GM21528 (cell line): Measurements from ENCODE around the gene OR7A10.

ENCODE experiments used
- ATAC-seq: cut with Tn5 transposase; IDR thresholded peaks from one replicate; pipeline ENCODE4 v1.9.1; 2021; ENCODE audit warnings: mild to moderate bottlenecking, moderate library complexity; ENCODE audit not compliant: unreplicated experiment, low FRiP score

OR7A10 gene

DNA sequence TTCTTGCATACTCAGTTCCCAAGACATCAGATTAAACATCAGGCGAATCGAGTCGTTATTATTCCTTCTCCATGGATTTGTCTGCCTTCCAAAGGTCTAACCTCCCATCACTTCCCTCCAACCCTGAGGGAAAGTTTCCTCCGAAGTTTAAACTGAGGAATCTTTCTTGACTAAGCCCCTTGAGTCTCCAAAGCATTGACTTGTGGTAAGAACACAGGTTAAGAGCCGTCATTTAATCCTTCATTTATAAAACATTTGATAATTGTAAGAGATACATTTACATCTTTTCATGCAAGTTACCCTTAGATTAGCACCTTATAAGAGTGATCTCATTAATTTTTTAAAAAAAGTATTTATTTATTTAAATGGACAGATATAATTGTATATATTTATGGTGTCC, at the start of gene OR7A10:
Gene OR7A10 (minus strand): TSS at position 101 of the 400 bp plus-strand sequence. CDS start 7,045 bp downstream, outside the sequence.
- ATAC-seq: no peak

DNA sequence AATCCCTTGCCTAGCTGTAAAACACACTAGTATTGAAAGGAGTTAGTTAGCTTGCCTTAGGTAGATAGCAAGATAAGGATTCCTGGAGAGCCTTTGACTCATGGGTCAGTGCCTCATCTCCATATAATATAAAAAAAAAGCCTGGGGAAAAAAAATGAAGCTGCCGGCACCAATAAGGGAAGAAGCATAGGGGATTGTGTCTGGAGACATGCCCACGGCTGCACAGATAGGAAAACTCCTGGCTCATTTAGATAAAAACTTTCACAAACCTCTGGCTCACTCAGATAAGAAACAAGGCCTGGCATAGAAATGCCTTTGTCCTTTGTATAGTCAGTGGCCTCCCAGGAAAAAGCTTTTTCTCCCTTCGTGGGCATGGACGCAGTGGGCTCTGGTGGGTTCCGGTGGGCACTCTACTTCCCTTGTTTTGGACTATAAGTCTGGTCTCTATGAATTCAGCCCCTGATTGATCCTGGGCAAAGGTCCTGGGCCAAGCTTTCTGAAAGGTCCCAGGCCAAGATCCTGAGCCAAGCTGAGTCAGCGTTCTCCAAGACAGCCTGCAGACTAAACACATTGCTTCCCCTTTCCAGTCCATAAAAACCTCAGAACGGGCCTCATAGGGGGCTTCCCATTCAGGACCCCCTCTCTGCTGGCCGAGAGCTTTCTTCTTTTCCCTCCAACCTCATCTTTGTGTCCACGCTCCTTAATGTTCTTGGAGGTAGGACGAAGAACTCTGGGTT, 42.1 kb upstream of the OR7A10 start:
- no peak for ATAC-seq

DNA sequence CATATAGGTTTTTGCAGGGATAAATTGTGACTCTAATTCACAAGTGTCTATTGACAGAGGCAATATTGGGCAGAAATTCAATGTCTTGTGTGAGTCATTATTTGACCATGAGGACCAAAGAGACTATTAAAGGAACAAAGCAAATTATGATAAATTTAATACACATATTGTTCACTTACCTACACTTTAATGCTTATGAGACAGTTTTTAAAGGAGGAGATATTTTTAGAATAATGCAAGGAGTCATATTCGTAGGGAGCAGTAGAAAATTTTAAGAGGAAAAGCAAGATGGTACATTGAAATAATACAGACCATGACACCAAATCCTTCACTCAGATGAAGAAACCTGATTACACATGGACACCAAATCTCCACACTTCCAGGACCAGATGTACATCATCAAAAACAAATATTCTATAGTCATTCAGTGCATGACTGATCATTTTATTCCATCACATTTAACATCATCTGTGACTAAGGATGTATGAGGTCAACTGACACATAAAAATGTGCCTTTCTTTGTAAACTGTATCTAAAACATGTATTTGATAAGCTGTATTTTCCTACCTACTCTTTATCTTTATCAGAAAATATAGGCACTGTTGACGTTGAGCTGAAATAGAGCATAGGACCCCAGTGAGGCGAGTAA, 41.4 kb upstream of the OR7A10 start:
- ATAC-seq: no peak

DNA sequence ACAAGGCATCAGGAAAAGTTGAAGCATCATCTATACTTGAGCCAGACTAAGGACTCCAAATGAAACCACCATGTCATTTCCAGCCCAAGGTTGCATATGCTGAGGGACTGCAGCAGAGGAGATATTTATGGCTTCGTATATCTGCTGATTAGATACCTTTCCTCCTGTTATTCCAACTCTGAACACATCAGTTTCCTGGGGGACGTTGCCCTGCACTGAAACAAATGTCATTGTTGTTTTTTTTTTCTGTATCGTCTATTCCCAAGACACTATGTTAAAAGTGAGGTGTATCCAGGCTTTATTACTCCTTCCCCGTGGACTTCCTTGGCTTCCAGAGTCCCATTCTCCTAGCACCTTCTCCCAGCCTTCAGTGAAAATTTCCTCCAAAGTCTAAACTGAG, 37.3 kb upstream of the OR7A10 start, which contains the start of gene OR7A17:
Gene OR7A17 (minus strand): TSS at position 101 of the 400 bp plus-strand sequence. CDS start 4,777 bp downstream, outside the sequence.
- no peak for ATAC-seq

DNA sequence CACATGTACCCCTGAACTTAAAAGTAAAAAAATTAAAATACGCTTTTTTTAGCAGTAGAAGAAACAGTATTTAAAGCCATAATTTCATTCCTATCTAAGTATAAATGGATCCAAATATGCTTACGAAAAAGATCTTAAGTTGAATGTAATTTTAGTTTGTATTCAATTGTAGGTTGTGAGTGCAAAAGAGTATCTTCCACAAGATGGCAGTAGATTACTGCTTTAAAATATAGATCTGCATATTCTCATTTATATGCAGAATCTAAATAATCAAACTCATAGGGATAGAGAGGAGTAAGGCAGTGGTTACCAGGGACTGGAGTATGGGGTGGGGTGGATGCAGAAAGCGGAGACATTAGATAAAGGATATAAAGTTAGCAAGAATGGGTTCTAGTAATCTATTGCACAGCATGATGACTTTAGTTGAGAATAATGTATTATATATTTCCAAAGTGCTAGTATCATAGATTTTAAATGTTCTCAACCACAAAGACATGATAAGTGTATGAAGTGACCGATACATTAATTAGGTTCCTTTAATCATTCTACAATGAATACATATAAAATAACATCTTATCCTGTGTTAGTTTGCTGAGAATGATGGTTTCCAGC, 23.0 kb upstream of the OR7A10 start:
- no peak for ATAC-seq

DNA sequence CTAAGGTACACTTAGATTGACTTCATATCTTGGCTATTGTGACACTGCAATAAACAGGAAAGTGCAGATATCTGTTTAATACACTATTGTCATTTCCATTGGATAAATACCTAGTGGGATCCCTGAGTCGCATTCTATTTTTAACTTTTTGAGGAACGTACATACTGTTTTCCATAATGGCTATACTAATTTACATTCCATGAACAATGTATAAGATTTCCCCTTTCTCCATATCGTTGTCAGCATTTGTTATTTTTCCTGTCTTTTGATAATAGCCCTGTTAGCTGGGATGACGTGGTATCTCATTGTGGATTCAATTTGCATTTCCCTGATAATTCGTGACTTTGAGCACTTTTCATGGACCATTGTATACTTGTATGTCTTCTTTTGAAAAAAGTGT, 19.8 kb upstream of the OR7A10 start:
- ATAC-seq: no peak

DNA sequence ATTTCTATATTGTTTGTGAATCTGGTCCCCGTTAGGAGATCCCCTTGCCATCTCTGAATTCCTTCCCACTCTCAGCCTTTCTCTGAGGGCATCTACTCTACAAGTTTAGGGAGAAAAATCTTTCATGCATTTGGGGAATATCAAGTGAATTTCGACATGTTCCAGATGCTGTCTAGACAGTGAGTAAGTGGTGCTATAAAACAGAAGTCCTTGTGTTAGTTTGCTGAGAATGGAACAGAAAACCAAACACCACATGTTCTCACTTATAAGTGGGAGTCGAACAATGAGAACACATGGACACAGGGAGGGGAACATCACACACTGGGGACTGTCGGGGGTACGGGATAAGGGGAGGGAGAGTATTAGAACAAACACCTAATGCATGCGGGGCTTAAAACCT, 5.1 kb downstream of the OR7A10 start:
- no peak for ATAC-seq

DNA sequence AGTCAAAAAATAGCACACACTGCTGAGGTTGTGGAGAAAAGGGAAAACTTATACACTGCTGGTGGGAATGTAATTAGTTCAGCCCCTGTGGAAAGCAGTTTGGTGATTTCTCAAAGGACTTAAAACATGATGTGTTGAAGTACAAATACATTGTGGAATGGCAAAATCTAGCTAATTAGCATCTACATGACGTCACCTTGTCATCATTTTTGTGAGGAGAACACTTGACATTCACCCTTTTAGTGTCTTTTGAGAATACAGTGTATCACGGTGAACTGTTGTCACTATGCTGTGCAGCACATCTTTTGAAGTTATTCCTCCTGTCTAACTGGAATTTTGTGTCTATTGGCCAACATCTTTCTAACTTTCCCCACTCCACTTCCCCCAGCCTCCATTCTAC, 5.6 kb downstream of the OR7A10 start:
- ATAC-seq: no peak

DNA sequence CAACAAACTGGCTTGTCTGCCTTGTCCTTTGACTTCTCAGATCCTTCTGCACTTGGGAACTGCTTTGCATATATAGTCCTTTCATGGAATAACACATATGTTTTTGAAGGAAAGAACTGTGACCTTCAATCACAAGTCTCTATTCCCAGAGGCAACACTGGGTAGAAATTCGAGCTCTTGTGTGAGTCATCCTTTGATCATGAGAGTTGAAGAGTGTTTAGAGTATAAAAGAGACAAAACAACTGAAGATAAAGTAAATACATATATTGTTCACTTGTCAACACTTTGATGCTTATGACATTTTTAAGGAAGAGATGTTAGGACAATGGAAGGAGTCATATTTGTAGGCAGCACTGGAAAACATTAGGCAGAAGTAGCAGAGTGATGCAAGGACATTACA, 8.5 kb downstream of the OR7A10 start:
- ATAC-seq: no peak

DNA sequence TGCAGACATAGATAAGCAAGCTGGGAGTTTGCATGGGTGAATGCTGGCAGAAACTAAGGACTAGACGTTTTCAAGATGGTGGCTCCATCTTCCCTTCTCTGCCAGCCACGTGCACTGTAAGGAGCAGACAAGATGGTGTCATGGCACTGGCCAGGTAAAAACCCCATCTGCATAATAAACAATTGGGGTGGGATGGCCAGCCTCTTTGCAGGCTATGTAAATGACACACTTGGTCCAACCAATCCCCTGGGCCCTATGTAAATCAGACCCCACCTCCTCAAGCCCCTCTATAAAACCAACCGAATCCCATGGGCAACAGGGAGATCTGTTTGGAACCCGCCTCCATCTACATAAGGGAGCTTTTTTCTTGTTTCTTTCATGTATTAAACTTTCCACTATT, 11.3 kb downstream of the OR7A10 start:
- ATAC-seq: no peak

DNA sequence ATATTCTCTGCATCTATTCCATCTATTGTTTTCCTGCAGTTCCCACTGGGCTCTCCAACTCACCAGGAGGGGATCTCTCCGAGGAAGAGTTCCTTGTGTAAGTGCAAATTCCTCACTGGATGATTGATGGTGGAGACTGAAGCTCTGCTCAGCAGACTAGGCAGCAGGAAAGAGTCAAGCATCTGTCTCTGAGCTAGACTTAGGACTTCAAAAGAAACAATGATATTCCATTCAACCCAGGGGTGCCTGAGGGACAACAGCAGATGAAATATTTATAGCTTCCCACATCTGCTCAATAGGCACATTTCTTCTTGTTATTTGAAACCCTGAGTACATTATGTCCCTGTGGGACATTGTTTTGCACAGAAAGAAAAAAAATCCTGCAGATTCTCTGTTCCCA, 13.7 kb downstream of the OR7A10 start, which contains the start of the genes OR7A5 and OR7C1:
Gene OR7A5 (minus strand): TSS at position 175 of the 400 bp plus-strand sequence. CDS start 6,944 bp downstream, outside the sequence.
Gene OR7C1 (minus strand): TSS at position 175 of the 400 bp plus-strand sequence. CDS start 35,049 bp downstream, outside the sequence.
- no peak for ATAC-seq

DNA sequence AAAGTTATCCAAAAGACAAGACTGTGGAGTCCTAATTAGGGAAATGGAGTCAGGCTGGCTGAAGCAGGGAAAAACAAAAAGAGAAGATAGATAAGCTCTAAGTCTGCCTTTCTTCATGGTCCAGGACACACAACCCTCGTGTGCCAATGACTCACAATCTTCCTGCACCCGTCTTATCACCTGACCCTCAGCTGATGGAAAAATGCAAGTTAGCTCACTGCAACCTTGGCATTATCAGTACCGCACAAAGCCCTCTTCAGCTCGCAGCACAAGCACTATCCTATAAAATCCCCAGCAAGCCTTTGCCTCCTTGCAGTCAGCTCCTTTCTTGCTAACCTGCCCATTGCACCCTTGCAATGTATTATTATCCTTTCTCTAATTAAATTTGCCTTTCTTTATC, 18.0 kb downstream of the OR7A10 start:
- ATAC-seq: no peak

DNA sequence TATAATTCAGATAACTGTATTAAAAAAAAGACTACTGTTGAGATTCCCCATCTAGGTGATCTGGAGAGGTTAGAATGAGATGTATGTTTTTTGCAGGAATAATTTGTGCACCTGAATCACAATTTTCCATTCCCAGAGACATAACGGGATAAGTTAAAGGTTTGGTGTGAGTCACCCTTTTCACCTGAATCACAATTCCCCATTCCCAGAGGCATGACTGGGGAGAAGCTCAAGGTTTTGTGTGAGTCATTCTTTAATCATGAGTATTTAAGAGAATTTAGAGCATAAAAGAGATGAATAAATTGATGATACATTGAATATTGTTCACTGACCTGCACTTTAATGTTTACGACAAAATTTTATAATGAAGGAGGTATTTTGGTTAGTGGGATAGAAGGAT, 22.7 kb downstream of the OR7A10 start:
- no peak for ATAC-seq

DNA sequence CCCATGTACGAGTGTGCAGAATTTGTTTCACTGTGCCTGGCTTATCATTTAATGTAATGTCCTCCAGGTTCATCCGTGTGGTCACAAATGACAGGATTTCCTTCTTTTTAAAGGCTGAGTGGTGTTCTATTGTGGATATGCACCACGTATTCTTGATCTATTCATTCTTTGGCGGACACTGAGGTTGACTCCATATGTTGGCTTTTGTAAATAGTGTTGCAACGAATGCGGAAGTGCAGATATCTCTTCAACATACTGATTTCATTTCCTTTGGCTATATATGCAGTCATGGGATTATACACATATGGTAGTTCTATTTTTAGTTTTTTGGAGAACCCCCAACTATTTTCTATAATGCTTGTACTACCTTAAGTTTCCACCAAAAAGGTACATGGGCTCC, 26.8 kb downstream of the OR7A10 start:
- ATAC-seq: no peak

DNA sequence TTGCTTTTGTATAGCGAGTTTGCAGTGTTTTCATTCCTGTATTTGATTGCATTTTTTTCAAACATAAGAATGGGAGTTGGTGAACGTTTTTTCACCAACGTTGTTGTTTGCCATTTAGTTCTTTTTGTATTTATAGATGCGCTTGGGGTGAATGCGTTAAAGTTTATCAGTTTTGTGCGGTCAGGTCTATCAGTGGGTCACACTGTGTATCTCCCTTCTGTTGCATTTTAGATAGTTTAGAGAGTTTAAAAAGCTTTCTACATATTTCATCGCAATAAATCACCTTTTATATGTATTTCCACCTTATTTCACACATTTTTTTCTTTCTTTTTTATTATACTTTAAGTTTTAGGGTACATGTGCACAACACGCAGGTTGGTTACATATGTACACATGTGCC, 30.1 kb downstream of the OR7A10 start:
- no peak for ATAC-seq

DNA sequence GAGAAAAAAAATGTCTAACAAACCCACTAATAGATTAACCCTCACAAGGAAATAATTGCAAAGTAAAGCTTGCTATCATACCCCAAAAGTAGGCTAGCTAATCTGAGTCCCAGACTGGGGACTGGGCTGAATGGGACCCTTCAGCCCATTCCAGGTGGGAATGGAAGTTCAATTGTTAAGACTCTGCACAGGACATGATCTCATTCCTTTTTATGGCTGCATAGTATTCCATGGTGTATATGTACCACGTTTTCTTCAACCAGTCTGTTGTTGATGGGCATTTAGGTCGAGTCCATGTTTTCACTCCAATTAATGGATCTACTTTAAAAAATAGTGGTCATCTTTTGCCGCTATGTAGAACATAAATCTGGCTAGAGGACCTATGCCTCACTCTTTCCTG, 31.7 kb downstream of the OR7A10 start:
- ATAC-seq: no peak

DNA sequence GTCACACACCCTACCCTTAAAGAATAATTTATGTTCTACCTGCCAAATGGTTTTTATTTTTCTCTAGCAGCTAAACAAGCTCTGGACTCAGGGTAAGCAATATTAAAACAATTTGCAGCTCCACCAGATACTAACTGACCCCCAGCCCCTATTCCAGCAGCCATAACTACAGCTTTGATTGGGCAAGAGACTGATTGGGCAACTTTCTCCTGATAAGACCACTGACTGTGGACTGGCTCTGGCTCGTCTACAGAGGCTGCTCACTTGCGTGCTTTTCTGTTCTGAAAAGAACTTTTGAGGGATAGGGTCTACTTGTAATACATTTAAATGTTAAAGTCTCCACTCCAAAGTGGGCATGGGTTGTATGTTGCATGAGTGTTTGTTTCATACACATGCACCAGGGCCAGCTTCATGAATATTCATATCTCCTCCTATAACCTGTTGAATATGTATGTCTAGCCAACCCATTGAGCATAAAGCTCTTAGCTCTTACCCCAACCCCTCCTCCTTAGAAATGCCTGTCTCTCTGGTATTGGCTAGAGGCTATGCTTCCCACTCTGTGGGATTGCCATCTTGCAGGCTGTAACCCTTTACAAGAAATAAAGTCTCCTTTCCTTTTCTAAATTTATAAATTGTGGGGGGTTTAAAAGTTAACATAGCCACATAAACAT, 33.6 kb downstream of the OR7A10 start:
- no peak for ATAC-seq

DNA sequence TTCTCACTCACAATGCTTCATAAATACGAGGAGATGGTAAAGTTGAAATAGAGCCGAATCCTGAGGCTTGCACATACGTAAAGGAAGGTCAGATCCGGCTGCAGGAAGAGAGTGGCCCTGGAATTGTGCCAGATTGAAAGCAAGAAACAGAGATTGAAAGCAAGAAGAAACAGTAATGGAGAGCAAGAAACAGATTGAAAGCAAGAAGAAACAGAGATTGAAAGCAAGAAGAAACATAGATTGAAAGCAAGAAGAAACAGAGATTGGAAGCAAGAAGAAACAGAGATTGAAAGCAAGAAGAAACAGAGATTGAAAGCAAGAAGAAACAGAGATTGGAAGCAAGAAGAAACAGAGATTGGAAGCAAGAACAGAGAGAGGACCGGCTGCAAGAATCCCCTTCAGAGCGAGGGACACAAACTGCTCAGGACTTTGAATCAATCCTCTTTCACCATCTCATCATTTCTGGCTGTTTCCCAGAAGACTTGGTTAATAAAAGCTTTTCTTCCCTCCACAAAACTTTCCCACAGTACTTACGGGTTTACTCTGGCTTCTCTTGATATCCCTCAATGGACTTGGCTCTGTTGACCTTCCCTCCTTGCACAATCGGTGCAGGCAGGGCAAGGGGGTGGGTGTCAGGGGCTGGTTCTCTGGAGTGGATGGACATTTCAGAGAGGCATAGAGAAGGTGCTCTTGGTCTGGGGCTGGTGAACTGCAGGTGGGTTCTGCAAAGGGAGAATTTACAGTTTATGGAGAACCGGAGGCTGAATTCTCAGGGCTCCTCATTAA, 39.3 kb downstream of the OR7A10 start:
- no peak for ATAC-seq

DNA sequence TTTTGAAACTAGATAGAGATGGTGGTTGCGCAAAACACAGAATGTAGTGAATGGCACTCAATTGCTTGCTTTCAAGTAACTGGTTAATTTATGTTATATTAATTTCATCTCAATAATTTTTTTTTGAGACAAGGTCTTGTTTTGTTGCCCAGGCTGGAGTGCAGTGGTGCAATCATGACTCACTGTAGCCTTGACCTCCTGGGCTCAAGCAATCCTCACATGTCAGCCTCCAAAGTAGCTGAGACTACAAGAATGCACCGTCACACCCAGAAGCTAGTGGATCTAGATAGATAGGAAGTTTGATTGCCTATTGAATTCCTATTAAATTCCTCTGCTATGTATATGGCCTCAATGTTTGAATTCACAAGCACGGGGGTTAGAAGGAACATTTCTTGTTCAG, 44.0 kb downstream of the OR7A10 start:
- ATAC-seq: no peak

DNA sequence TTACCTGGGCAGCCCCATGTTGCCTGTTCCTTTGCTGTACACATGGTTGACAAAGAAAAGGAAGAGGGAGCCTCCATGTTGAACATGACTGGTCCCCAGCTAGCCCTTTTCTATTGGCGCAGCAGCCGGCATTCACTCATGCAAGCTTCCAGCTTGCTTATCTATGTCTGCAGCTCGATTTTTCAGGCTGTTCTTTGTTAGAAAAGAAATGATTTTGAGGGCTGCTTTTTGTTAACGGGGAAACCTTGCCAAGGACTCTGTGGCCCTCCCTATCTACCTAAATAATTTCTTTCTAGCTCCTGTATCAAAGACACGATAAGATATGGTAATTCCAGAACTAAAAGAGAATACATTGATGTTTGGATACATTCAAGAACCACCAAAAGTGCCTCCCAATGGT, 50.0 kb downstream of the OR7A10 start:
- ATAC-seq: no peak
